IMR-90 (cell line): Measurements from ENCODE around the gene SPATS2L. TPM values are rescaled to one million over a fixed set of nuclear protein-coding genes. Genes with fewer than 3 reads are reported as not detected.
A peak's percentile ranks its signal among the peaks of the same experiment; 100 is the strongest.

ENCODE experiments used
- ATAC-seq: fragments of 200-7000 bp; cut with Tn5 transposase; 2 replicates; pipeline ENCODE4 v1.9.1; 2020; ENCODE audit warnings: low read depth, mild to moderate bottlenecking, moderate library complexity
- BruUV-seq: library from RNA; stranded (reverse); fragments of 400-500 nt; replicated peaks from 2 replicates; lab custom pipeline; 2021; lab: Mats Ljungman, UMichigan
- CTCF ChIA-PET: fragments of 300-600 bp; formaldehyde crosslinking; extraction: SDS; loops from one replicate; lab custom pipeline; 2021; ENCODE audit warnings: antibody characterized with exemption; lab: Yijun Ruan, JAX
- POLR2A ChIA-PET: fragments of 300-600 bp; sonication (Branson Sonifier 250); formaldehyde crosslinking; loops from one replicate; lab custom pipeline; 2022; ENCODE audit warnings: antibody characterized with exemption; ENCODE audit not compliant: unreplicated experiment; lab: Charles Lee
- DNase-seq: peaks from one replicate; pipeline ENCODE4 v3.0.0; 2013
- H2AFZ ChIP-seq: replicated peaks from 2 replicates; pipeline ENCODE3; 2013; ENCODE audit warnings: low read length, mild to moderate bottlenecking; ENCODE audit not compliant: poor library complexity
- H2AK5ac ChIP-seq: 2 replicates; pipeline ENCODE4 v1.6.1; 2013; ENCODE audit warnings: low read depth, low read length, inconsistent platforms
- H2AK9ac ChIP-seq: replicated peaks from 2 replicates; pipeline ENCODE3; 2013; ENCODE audit warnings: mild to moderate bottlenecking, low read depth, low read length, moderate library complexity; ENCODE audit not compliant: poor library complexity
- H2BK120ac ChIP-seq: 2 replicates; pipeline ENCODE4 v1.6.1; 2013; ENCODE audit warnings: low read depth, low read length, inconsistent platforms
- H2BK15ac ChIP-seq: 3 replicates; pipeline ENCODE4 v1.6.1; 2013; ENCODE audit warnings: low read depth, low read length, inconsistent platforms
- H2BK20ac ChIP-seq: 2 replicates; pipeline ENCODE4 v1.6.1; 2013; ENCODE audit warnings: low read depth, mild to moderate bottlenecking, inconsistent platforms, low read length, moderate library complexity
- H2BK5ac ChIP-seq: 2 replicates; pipeline ENCODE4 v1.6.1; 2013; ENCODE audit warnings: mild to moderate bottlenecking, low read depth, low read length, inconsistent platforms; ENCODE audit not compliant: poor library complexity, severe bottlenecking
- H3K14ac ChIP-seq: replicated peaks from 2 replicates; pipeline ENCODE4 v1.6.1; 2013; ENCODE audit warnings: low read depth, low read length, inconsistent platforms
- H3K18ac ChIP-seq: 2 replicates; pipeline ENCODE4 v1.6.1; 2013; ENCODE audit warnings: low read depth, low read length, control low read depth
- H3K23ac ChIP-seq: 2 replicates; pipeline ENCODE4 v1.6.1; 2013; ENCODE audit warnings: low read depth, low read length, inconsistent platforms
- H3K27ac ChIP-seq: 2 replicates; pipeline ENCODE4 v1.5.1; 2013; ENCODE audit warnings: mild to moderate bottlenecking, control low read depth, low read length; ENCODE audit not compliant: insufficient read depth
- H3K27me3 ChIP-seq: 2 replicates; pipeline ENCODE4 v1.6.1; 2013; ENCODE audit warnings: low read length; ENCODE audit not compliant: control insufficient read depth, insufficient read depth
- H3K36me3 ChIP-seq: 2 replicates; pipeline ENCODE4 v1.6.1; 2013; ENCODE audit warnings: low read length, mixed read lengths; ENCODE audit not compliant: control insufficient read depth, insufficient read depth
- H3K4ac ChIP-seq: 2 replicates; pipeline ENCODE4 v1.6.1; 2013; ENCODE audit warnings: low read depth, low read length, inconsistent platforms
- H3K4me1 ChIP-seq: 2 replicates; pipeline ENCODE4 v1.6.1; 2013; ENCODE audit warnings: low read length, mixed read lengths; ENCODE audit not compliant: control insufficient read depth, insufficient read depth
- H3K4me2 ChIP-seq: 2 replicates; pipeline ENCODE4 v1.6.1; 2013; ENCODE audit warnings: low read depth, mild to moderate bottlenecking, control low read depth, low read length, moderate library complexity
- H3K4me3 ChIP-seq: 2 replicates; pipeline ENCODE4 v1.5.1; 2013; ENCODE audit warnings: low read depth, mild to moderate bottlenecking, control low read depth, low read length, moderate library complexity; ENCODE audit not compliant: insufficient read depth
- H3K56ac ChIP-seq: 2 replicates; pipeline ENCODE4 v1.6.1; 2013; ENCODE audit warnings: low read length, inconsistent platforms; ENCODE audit not compliant: insufficient read depth; ENCODE audit errors: extremely low read depth
- H3K79me1 ChIP-seq, 2 experiments: 2 replicates each; pipeline ENCODE4 v1.6.1; 2013; ENCODE audit warnings: low read length in 2 of 2, inconsistent platforms in 1 of 2, low read depth in 1 of 2
- H3K9ac ChIP-seq: 2 replicates; pipeline ENCODE4 v1.6.1; 2013; ENCODE audit warnings: low read depth, low read length, control low read depth
- H3K9me1 ChIP-seq: 2 replicates; pipeline ENCODE4 v1.6.1; 2013; ENCODE audit warnings: low read length, inconsistent platforms; ENCODE audit not compliant: insufficient read depth
- H3K9me3 ChIP-seq: 2 replicates; pipeline ENCODE4 v1.6.1; 2013; ENCODE audit warnings: low read length; ENCODE audit not compliant: control insufficient read depth, insufficient read depth
- H4K20me1 ChIP-seq: 2 replicates; pipeline ENCODE4 v1.6.1; 2013; ENCODE audit warnings: low read length, inconsistent platforms; ENCODE audit not compliant: insufficient read depth
- H4K5ac ChIP-seq: 2 replicates; pipeline ENCODE4 v1.6.1; 2013; ENCODE audit warnings: mild to moderate bottlenecking, low read depth, low read length, control low read depth
- H4K8ac ChIP-seq, 2 experiments: 2 replicates each; pipeline ENCODE4 v1.6.1; 2013; ENCODE audit warnings: low read depth in 2 of 2, low read length in 2 of 2, control low read depth in 1 of 2, inconsistent platforms in 1 of 2
- H4K91ac ChIP-seq: 2 replicates; pipeline ENCODE4 v1.6.1; 2013; ENCODE audit warnings: low read depth, low read length, inconsistent platforms; ENCODE audit not compliant: insufficient read depth
- BHLHE40 ChIP-seq: fragments of 150-350 bp; IDR thresholded peaks from 2 replicates; pipeline ENCODE4 v1.6.1; 2016; ENCODE audit warnings: mild to moderate bottlenecking, low read depth, low read length
- CEBPB ChIP-seq: IDR thresholded peaks from 2 replicates; pipeline ENCODE4 v1.6.1; 2012; ENCODE audit warnings: low read depth, low read length, improper control_type of control experiment
- CHD1 ChIP-seq: IDR thresholded peaks from 2 replicates; pipeline ENCODE4 v1.6.1; 2012; ENCODE audit warnings: low read depth, low read length, improper control_type of control experiment
- FOS ChIP-seq: fragments of 150-350 bp; IDR thresholded peaks from 2 replicates; pipeline ENCODE4 v1.6.1; 2016; ENCODE audit warnings: low read depth, low read length
- MAFK ChIP-seq: IDR thresholded peaks from 2 replicates; pipeline ENCODE4 v1.6.1; 2012; ENCODE audit warnings: low read depth, low read length, improper control_type of control experiment
- MAZ ChIP-seq: IDR thresholded peaks from 2 replicates; pipeline ENCODE4 v1.6.1; 2012; ENCODE audit warnings: low read depth, mild to moderate bottlenecking, low read length, improper control_type of control experiment, moderate library complexity, borderline replicate concordance
- MXI1 ChIP-seq: IDR thresholded peaks from 2 replicates; pipeline ENCODE4 v1.6.1; 2012; ENCODE audit warnings: low read depth, mild to moderate bottlenecking, low read length, moderate library complexity, borderline replicate concordance
- NFE2L2 ChIP-seq: fragments of 150-350 bp; IDR thresholded peaks from 2 replicates; pipeline ENCODE4 v1.6.1; 2016; ENCODE audit warnings: low read depth, mild to moderate bottlenecking, low read length
- POLR2A ChIP-seq: IDR thresholded peaks from 2 replicates; pipeline ENCODE4 v1.6.1; 2012; ENCODE audit warnings: mild to moderate bottlenecking, low read depth, low read length
- RAD21 ChIP-seq: IDR thresholded peaks from 2 replicates; pipeline ENCODE4 v1.6.1; 2012; ENCODE audit warnings: low read length, improper control_type of control experiment
- RCOR1 ChIP-seq: IDR thresholded peaks from 2 replicates; pipeline ENCODE4 v1.6.1; 2012; ENCODE audit warnings: mild to moderate bottlenecking, low read length, improper control_type of control experiment; ENCODE audit not compliant: insufficient replicate concordance
- RFX5 ChIP-seq: IDR thresholded peaks from 2 replicates; pipeline ENCODE4 v1.8.0; 2012; ENCODE audit warnings: low read depth, mild to moderate bottlenecking, low read length, moderate library complexity
- SMC3 ChIP-seq: fragments of 150-350 bp; IDR thresholded peaks from 2 replicates; pipeline ENCODE4 v1.6.1; 2016; ENCODE audit warnings: low read depth, mild to moderate bottlenecking, antibody characterized with exemption, low read length, moderate library complexity
- WGBS, 2 experiments: methylation state at CpG; one replicate each; pipeline versions ENCODE4 v1.1.5 to v1.1.7; 2013; ENCODE audit warnings: missing lambda C conversion rate in 2 of 2; ENCODE audit not compliant: insufficient read length in 1 of 2; ENCODE audit errors: extremely low coverage in 2 of 2; 5-methylcytosine and 5-hydroxymethylcytosine counted together
- dilution Hi-C: fragments of 300-500 bp; cut with HindIII; formaldehyde crosslinking; loops from one replicate; pipeline ENCODE4 v1.14.3; 2018; ENCODE audit warnings: low sequenced_read_pairs; ENCODE audit not compliant: unreplicated experiment
- in situ Hi-C: fragments of 300-500 bp; cut with MboI; formaldehyde crosslinking; loops from 3 replicates; pipeline ENCODE4 v1.14.3; 2019; ENCODE audit warnings: low sequenced_read_pairs, inconsistent platforms, mixed read lengths
- intact Hi-C: fragments of 100-400 bp; cut with micrococcal nuclease; formaldehyde crosslinking; loops from 2 replicates; pipeline ENCODE4 v1.10.0; 2022
- polyA plus RNA-seq, 3 experiments: library from polyadenylated mRNA; depleted of rRNA; stranded (reverse); fragments of >200 nt; gene quantifications; 2 replicates each; pipeline ENCODE4 v1.2.3, GENCODE V29; 2012; ENCODE audit warnings: low replicate concordance in 1 of 3
- total RNA-seq: library from RNA; depleted of rRNA; stranded (reverse); fragments of >200 nt; gene quantifications from 2 replicates; pipeline ENCODE4 v1.2.3, GENCODE V29; 2012
- TF ChIP-seq, protein P1 (sequence below): fragments of 150-350 bp; IDR thresholded peaks from 2 replicates; pipeline ENCODE4 v1.6.1; 2016; ENCODE audit warnings: low read depth, mild to moderate bottlenecking, low read length, moderate library complexity, borderline replicate concordance
- TF ChIP-seq, protein P2 (sequence below): conservative IDR thresholded peaks from 2 replicates; pipeline ENCODE4 v1.5.1; 2012; ENCODE audit warnings: mild to moderate bottlenecking, low read depth, low read length, improper control_type of control experiment
- TF ChIP-seq, protein P3 (sequence below): fragments of 150-350 bp; IDR thresholded peaks from 2 replicates; pipeline ENCODE4 v1.6.1; 2017; ENCODE audit warnings: mild to moderate bottlenecking, antibody characterized with exemption, low read length, low read depth

Gene SPATS2L
- total and polyA plus RNA-seq, 2 of the 4 experiments (the other 2 are of a cell fraction): 118 to 155 TPM

DNA sequence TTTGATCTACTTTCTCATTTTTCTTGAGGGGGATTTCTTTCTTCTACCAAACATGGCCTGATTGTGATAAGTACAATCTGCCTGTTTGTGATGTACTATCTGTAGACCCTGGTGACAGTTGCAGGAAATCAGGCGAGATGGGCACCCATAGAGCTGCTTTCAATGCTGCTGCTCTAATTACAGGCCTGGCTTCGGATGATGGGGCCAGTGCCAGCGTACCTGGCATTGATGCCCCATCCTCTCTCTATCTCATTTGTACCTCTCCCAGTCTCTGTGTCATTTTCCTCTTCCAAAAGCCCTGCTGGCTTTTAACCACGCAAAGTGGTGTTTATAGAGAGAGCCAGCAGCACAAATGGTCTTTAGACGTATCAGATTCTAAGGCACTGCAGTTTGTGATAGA is 133.5 kb downstream of the SPATS2L start:
- Histone ChIP-seq H2BK120ac (no peak overlapping the region), H3K18ac (no peak overlapping the region), H3K9me1 (peaks cover 4% of the 10 kb centered on the region; the same call in 1 of the 2 replicates), H3K9ac (no peak overlapping the region), H3K23ac (no peak overlapping the region), H2AK9ac (no peak overlapping the region), H3K4me1 (peaks cover 20% of the 10 kb centered on the region), H3K14ac (no peak overlapping the region), H2AK5ac (no peak overlapping the region), H3K56ac (no peak overlapping the region), H4K91ac (no peak overlapping the region), H2BK15ac (no peak overlapping the region), H3K79me1 (peaks cover 29 to 66% of the 10 kb centered on the region in 2 experiments), H3K9me3 (no peaks in the 10 kb centered on the region), H2BK5ac (no peak overlapping the region), H3K27me3 (no peaks in the 10 kb centered on the region), H2BK20ac (no peak overlapping the region), H2AFZ (no peak overlapping the region), H3K4me2 (no peak overlapping the region), H4K8ac (no peak overlapping the region), H3K4me3 (no peak overlapping the region), H4K20me1 (no peaks in the 10 kb centered on the region; the same call in 1 of the 2 replicates), H3K27ac (no peak overlapping the region; the same call in 1 of the 2 replicates), H4K5ac (peak overlapping the region; percentile 18; the same call in 1 of the 2 replicates), H3K36me3 (peaks cover 37% of the 10 kb centered on the region), H3K4ac (no peak overlapping the region)
- dilution Hi-C loops (no loop called here), intact Hi-C loops (no loop called here), in situ Hi-C loops (no loop called here)
- DNase-seq: no peak
- ChIA-PET POLR2A (no interaction called here), CTCF (no interaction called here)
- TF ChIP-seq BHLHE40 (no peak), FOS (no peak), CHD1 (no peak), POLR2A (no peak), NFE2L2 (no peak), SMC3 (no peak), RFX5 (no peak), MAZ (no peak), RAD21 (no peak), RCOR1 (no peak), CEBPB (no peak), MXI1 (no peak), MAFK (no peak)
- TF ChIP-seq, protein P1, sequence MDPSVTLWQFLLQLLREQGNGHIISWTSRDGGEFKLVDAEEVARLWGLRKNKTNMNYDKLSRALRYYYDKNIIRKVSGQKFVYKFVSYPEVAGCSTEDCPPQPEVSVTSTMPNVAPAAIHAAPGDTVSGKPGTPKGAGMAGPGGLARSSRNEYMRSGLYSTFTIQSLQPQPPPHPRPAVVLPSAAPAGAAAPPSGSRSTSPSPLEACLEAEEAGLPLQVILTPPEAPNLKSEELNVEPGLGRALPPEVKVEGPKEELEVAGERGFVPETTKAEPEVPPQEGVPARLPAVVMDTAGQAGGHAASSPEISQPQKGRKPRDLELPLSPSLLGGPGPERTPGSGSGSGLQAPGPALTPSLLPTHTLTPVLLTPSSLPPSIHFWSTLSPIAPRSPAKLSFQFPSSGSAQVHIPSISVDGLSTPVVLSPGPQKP: no peak
- TF ChIP-seq, protein P2, sequence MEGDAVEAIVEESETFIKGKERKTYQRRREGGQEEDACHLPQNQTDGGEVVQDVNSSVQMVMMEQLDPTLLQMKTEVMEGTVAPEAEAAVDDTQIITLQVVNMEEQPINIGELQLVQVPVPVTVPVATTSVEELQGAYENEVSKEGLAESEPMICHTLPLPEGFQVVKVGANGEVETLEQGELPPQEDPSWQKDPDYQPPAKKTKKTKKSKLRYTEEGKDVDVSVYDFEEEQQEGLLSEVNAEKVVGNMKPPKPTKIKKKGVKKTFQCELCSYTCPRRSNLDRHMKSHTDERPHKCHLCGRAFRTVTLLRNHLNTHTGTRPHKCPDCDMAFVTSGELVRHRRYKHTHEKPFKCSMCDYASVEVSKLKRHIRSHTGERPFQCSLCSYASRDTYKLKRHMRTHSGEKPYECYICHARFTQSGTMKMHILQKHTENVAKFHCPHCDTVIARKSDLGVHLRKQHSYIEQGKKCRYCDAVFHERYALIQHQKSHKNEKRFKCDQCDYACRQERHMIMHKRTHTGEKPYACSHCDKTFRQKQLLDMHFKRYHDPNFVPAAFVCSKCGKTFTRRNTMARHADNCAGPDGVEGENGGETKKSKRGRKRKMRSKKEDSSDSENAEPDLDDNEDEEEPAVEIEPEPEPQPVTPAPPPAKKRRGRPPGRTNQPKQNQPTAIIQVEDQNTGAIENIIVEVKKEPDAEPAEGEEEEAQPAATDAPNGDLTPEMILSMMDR: no peak
- TF ChIP-seq, protein P3, sequence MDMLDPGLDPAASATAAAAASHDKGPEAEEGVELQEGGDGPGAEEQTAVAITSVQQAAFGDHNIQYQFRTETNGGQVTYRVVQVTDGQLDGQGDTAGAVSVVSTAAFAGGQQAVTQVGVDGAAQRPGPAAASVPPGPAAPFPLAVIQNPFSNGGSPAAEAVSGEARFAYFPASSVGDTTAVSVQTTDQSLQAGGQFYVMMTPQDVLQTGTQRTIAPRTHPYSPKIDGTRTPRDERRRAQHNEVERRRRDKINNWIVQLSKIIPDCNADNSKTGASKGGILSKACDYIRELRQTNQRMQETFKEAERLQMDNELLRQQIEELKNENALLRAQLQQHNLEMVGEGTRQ: no peak
- no CpG with 5 or more reads among the region's 5 CpGs for WGBS, 2 experiments
- BruUV-seq: no TSS peak
- no peak for ATAC-seq
